ENCODE results near the gene PER3.

Gene PER3

GRCh38 chr1:7869136-7869920 lies 85.2 kb downstream of the PER3 start:
- no peak for DNase-seq

- DNase-seq, result no peak
These were observed 87.0 kb downstream of the PER3 start for GRCh38 chr1:7871136-7871535.

GRCh38 chr1:7873801-7874795 lies 90.0 kb downstream of the PER3 start:
- no peak for DNase-seq

GRCh38 chr1:7878027-7878426 lies 93.9 kb downstream of the PER3 start:
- no peak for DNase-seq

GRCh38 chr1:7879228-7879627 lies 95.1 kb downstream of the PER3 start:
- no peak for DNase-seq

- no peak for DNase-seq
These were observed 100.7 kb downstream of the PER3 start for GRCh38 chr1:7884757-7885156.

GRCh38 chr1:7885513-7886404 lies 101.7 kb downstream of the PER3 start:
- DNase-seq, result peak in 1 of 56 donors; percentile 11

GRCh38 chr1:7886405-7886745 lies 102.3 kb downstream of the PER3 start:
- DNase-seq, result peak in 5 of 56 donors; percentile 3 to 6 (median 5)

GRCh38 chr1:7888248-7889081 lies 104.4 kb downstream of the PER3 start:
- DNase-seq, result no peak

- no peak for DNase-seq
These were observed 106.8 kb downstream of the PER3 start for GRCh38 chr1:7890853-7891252.

- no peak for DNase-seq
These were observed 107.7 kb downstream of the PER3 start for GRCh38 chr1:7891804-7892203.

- DNase-seq, result peak in 2 of 56 donors; percentile 3 to 8
These were observed 109.6 kb downstream of the PER3 start for GRCh38 chr1:7893529-7894180.
